ENCODE results near the gene QPRT.
"Not testable (repeated sequence)": the region's sequence is repeated elsewhere in the genome, so short reads cannot be mapped to it uniquely, and the experiment has no call there.

Gene QPRT

DNA sequence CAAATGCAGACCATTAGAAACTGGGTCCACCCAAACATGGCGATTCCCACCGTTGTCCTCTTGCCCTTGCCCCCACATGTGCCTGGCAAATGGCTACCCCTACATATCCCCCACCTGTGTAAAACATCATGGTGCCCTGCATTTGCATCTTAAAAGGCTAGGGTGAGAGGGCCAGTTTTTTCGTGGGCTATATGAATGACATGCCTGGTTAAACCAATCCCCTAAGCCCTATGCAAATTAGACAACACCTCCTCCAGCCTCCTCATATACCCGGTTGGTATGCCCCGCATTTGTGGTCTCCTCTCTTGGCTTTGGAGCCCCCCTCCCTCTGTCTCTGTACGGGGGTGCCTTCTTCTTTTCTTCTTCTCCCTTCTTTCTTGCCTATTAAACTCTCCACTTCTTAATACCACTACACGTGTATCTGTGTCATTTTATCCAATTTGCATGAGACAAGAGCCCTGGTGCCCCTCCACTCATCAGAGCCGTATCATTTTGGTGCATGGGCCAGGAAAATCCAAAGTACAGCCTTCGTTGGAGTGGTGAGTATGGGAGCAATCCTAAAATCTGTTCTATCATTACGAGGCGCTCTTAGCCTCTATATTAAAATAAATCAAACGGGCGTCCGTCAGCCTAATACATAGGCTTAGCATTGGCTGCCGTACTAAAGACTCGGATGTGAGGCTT lies 30.1 kb downstream of the QPRT start:
- TF ChIP-seq, protein P1, sequence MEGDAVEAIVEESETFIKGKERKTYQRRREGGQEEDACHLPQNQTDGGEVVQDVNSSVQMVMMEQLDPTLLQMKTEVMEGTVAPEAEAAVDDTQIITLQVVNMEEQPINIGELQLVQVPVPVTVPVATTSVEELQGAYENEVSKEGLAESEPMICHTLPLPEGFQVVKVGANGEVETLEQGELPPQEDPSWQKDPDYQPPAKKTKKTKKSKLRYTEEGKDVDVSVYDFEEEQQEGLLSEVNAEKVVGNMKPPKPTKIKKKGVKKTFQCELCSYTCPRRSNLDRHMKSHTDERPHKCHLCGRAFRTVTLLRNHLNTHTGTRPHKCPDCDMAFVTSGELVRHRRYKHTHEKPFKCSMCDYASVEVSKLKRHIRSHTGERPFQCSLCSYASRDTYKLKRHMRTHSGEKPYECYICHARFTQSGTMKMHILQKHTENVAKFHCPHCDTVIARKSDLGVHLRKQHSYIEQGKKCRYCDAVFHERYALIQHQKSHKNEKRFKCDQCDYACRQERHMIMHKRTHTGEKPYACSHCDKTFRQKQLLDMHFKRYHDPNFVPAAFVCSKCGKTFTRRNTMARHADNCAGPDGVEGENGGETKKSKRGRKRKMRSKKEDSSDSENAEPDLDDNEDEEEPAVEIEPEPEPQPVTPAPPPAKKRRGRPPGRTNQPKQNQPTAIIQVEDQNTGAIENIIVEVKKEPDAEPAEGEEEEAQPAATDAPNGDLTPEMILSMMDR (IDR thresholded peaks at IDR 0.05; ENCODE audit: control extremely low read depth, extremely low read depth, low read depth, missing control alignments), result no peak
- POLR2A ChIA-PET, result no interaction called here
- CTCF ChIA-PET, result interaction anchor here (1.3 to 1.9 kb wide), 2 partner anchors 9 to 18 kb away, joined by 4 to 7 read pairs; no protein-coding TSS in a partner anchor
- DNase-seq (ENCODE audit: extremely low spot score), result no peak

DNA sequence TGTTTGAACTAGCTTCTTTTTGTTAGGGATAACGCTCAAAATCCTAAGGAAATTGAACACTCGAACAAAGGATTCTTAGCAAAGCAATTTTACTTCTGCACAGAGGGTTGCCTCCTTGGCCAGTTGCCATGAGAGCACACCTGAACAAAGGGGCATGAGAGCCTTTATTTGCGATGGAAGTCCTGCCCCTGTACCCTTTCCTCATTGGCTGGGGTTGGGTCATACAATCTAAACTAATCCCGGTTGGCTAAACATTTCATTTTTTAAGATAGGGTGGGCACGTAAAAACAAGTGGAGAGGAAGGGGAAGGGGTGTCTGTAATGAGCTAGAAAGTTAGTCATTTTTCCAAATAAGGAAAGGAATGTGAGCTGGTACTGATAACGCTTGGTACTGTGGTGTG lies 30.7 kb downstream of the QPRT start:
- DNase-seq (ENCODE audit: extremely low spot score); POLR2A ChIA-PET: not testable (repeated sequence)
- CTCF ChIA-PET, result interaction anchor here (1.3 to 1.9 kb wide), 2 partner anchors 8 to 19 kb away, joined by 4 to 7 read pairs; no protein-coding TSS in a partner anchor

GRCh38 chr16:29710227-29711219 lies 31.5 kb downstream of the QPRT start:
- CTCF ChIA-PET, result interaction anchor here (0.7 to 1.9 kb wide), 5 partner anchors 7 to 19 kb away, joined by 3 to 7 read pairs (median 4); no protein-coding TSS in a partner anchor
- TF ChIP-seq, protein P1 (IDR thresholded peaks at IDR 0.05; ENCODE audit: control extremely low read depth, extremely low read depth, low read depth, missing control alignments), result peak; percentile 28

GRCh38 chr16:29712809-29713208 lies 33.8 kb downstream of the QPRT start:
- ChIA-PET CTCF (interaction anchor here (2.4 kb wide), 1 partner anchor 12 kb away, joined by 14 read pairs; no protein-coding TSS in a partner anchor), POLR2A (no interaction called here)
- no peak for DNase-seq (ENCODE audit: extremely low spot score)
- TF ChIP-seq, protein P1 (IDR thresholded peaks at IDR 0.05; ENCODE audit: control extremely low read depth, extremely low read depth, low read depth, missing control alignments), result no peak

More at GRCh38 chr16:29710227-29711219, 31.5 kb downstream of the QPRT start:
- POLR2A ChIA-PET, result no interaction called here
- peak; percentile 67 for DNase-seq (ENCODE audit: extremely low spot score)

- POLR2A ChIA-PET, result no interaction called here
- DNase-seq (ENCODE audit: extremely low spot score), result no peak
- CTCF ChIA-PET, result interaction anchor here (1.0 to 1.6 kb wide), 7 partner anchors 10 to 317 kb away, joined by 3 to 10 read pairs (median 5); partner anchors contain the start of gene PAGR1
- TF ChIP-seq, protein P1 (IDR thresholded peaks at IDR 0.05; ENCODE audit: control extremely low read depth, extremely low read depth, low read depth, missing control alignments), result no peak
These were observed 35.4 kb downstream of the QPRT start for GRCh38 chr16:29714396-29714795.

DNA sequence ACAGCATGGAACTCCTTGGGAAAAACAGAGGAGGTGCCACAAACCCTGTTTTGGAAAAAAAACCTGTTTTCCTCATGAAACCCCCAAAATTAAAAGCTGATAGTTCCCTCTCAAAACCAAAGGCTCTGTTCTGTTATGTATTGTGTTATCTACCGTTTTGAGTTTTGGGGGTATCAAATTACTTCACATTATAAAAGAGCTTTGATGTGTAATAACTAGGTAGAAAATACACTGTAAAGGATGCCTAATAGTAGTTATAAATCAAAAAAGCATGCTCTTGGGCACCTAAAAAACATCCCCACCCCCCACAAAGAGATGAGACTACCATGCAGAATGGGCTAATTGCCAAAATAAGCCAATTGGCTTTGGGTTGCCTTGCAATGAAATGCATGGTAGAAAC lies 36.0 kb downstream of the QPRT start:
- CTCF ChIA-PET, result interaction anchor here (1.1 to 1.6 kb wide), 7 partner anchors 14 to 317 kb away, joined by 3 to 10 read pairs (median 5); partner anchors contain the start of gene PAGR1
- DNase-seq (ENCODE audit: extremely low spot score), result no peak
- TF ChIP-seq, protein P1 (IDR thresholded peaks at IDR 0.05; ENCODE audit: control extremely low read depth, extremely low read depth, low read depth, missing control alignments), result no peak
- POLR2A ChIA-PET, result no interaction called here
